CD4-positive, alpha-beta T cell treated with Interleukin-15 for 4 hours (primary cell): Measurements from ENCODE around the gene DPEP3.
"Not testable (repeated sequence)": the region's sequence is repeated elsewhere in the genome, so short reads cannot be mapped to it uniquely, and the experiment has no call there.

Experiments
- DNase-seq: peaks from one replicate; pipeline ENCODE4 v3.0.0-alpha.2; 2020; ENCODE audit warnings: low spot score

Gene DPEP3, protein sequence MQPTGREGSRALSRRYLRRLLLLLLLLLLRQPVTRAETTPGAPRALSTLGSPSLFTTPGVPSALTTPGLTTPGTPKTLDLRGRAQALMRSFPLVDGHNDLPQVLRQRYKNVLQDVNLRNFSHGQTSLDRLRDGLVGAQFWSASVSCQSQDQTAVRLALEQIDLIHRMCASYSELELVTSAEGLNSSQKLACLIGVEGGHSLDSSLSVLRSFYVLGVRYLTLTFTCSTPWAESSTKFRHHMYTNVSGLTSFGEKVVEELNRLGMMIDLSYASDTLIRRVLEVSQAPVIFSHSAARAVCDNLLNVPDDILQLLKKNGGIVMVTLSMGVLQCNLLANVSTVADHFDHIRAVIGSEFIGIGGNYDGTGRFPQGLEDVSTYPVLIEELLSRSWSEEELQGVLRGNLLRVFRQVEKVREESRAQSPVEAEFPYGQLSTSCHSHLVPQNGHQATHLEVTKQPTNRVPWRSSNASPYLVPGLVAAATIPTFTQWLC

GRCh38 chr16:67979955-67980678, at the start of gene DPEP3:
Gene DPEP3, minus strand, starts transcription at chr16:67980499. Its CDS starts 119 bp downstream, at chr16:67980380.
- DNase-seq, result no peak

DNA sequence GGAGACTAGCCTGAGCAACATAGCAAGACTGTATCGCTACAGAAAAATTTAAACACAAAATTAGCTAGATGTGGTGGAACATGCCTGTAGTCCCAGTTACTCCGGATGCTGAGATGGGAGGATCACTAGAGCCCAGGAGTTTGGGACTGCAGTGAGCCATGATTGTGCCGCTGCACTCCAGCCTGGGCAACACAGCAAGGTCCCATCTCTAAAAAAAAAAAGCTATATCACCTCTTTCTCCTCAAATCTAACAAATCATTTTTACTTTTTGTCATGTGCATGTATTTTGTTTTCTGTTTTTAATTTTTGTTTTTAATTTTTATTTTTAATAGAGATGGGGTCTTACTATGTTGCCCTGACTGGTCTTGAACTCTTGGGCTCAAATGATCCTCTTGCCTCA, 48.7 kb upstream of the DPEP3 start:
- no peak for DNase-seq

GRCh38 chr16:68022728-68023537, 42.6 kb upstream of the DPEP3 start, which contains the start of the genes DDX28 and DUS2:
Gene DDX28, minus strand, starts transcription at chr16:68023232. Its CDS starts 30 bp downstream, at chr16:68023202.
Gene DUS2, plus strand, starts transcription at chr16:68023284. Its CDS starts 14,740 bp downstream, at chr16:68038024.
- peak; percentile 94 for DNase-seq

DNA sequence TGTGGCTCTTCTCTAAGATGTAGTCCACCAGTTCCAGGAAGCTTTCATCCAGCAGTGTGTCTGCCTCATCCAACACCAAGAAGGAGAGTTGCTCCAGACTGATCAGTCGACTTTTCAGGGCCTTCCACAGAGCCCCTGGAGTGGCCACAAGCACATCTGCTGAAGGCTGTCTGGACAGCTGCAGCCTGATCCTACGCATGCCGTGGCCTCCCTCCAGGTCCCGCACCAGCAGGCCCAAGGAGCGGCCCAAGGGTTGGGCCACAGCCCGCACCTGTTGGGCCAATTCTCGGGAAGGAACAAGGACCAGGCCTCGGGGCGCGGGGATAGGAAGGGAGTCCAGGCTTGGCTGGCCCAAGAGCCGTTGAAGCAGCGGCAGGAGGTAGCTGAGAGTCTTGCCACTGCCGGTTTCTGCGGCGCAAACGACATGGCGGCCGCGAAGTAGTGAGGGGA, 42.0 kb upstream of the DPEP3 start:
- DNase-seq, result no peak

GRCh38 chr16:68021490-68021889, 41.2 kb upstream of the DPEP3 start:
- DNase-seq, result no peak

- DNase-seq, result no peak
Measured at GRCh38 chr16:68019167-68019680, 38.9 kb upstream of the DPEP3 start.

- no peak for DNase-seq
Measured at GRCh38 chr16:68015681-68016080, 35.4 kb upstream of the DPEP3 start, which contains the start of gene DPEP2NB. Gene DPEP2NB, minus strand, starts transcription at chr16:68015911. Its CDS starts 141 bp downstream, at chr16:68015770.

- no peak for DNase-seq
Measured at GRCh38 chr16:68013440-68013839, 33.1 kb upstream of the DPEP3 start.

DNA sequence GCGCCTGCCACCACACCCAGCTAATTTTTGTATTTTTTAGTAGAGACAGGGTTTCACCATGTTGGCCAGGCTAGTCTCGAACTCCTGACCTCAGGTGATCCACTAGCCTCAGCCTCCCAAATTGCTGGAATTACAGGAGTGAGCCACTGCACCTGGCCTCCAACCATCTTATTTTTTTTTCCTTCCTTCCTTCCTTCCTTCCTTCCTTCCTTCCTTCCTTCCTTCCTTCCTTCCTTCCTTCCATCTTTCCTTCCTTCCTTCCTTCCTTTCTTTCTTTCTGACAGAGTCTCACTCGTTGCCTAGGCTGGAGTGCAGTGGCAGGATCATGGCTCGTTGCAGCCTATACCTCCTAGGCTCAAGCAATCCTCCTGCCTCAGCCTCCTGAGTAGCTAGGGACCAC, 29.6 kb upstream of the DPEP3 start:
- not testable (repeated sequence) for DNase-seq

GRCh38 chr16:68009157-68009735, 28.9 kb upstream of the DPEP3 start:
- no peak for DNase-seq

- peak; percentile 70 for DNase-seq
Measured at GRCh38 chr16:68005786-68006286, 25.5 kb upstream of the DPEP3 start.

DNA sequence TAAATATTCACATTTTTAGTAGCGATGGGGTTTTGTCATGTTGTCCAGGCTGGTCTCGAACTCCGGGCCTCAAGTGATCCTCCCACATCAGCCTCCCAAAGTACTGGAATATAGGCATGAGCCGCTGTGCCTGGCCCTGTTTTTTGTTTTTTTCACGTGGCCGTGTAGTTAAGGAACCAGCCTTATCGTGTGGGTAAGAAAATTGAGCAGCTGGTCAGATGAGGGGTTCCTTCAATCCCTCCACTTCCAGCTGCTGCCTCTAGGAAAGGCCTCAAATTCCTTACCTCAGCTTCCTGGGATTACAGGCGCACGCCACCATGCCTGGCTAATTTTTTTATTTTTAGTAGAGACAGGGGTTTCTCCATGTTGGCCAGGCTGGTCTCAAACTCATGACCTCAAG, 24.9 kb upstream of the DPEP3 start:
- DNase-seq, result no peak

DNA sequence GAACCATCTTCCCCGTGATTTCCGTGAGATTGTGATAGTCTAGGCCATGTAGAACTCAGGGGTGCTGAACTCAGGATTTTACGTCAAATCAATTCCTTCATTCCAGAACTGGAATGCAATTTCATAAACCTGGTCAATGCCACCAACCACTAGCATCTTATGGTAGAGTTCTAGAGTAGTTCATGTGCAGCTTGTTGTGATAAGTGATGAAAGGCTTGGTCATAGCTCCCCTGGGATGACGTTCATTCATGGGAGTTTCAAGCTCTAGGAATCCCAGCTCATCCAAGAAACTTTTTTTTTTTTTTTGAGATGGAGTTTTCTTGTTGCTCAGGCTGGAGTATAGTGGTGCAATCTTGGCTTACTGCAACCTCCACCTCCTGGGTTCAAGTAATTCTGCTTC, 22.7 kb upstream of the DPEP3 start:
- no peak for DNase-seq

- no peak for DNase-seq
Measured at GRCh38 chr16:68000450-68000849, 20.2 kb upstream of the DPEP3 start.

GRCh38 chr16:67999985-68000384, 19.7 kb upstream of the DPEP3 start:
- no peak for DNase-seq

- DNase-seq, result peak; percentile 62
Measured at GRCh38 chr16:67998779-67999688, 18.7 kb upstream of the DPEP3 start, which contains the start of gene DPEP2. Gene DPEP2, minus strand, starts transcription at chr16:67999484. Its CDS starts 6,272 bp downstream, at chr16:67993212.

DNA sequence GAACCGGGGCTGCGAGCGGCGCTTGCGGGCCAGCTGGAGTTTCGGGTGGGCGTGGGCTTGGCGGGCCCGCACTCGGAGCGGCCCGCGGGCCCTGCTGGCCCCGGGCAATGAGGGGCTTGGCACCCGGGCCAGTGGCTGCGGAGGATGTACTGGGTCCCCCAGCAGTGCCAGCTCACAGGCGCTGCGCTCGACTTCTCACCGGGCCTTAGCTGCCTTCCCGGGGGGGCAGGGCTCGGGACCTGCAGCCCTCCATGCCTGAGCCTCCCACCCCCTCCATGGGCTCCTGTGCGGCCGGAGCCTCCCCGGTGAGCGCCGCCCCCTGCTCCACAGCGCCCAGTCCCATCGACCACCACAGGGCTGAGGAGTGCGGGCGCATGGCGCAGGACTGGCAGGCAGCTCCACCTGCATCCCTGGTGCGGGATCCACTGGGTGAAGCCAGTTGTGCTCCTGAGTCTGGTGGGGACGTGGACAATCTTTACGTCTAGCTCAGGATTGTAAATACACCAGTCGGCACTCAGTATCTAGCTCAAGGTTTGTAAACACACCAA, 18.0 kb upstream of the DPEP3 start:
- DNase-seq, result not testable (repeated sequence)

DNA sequence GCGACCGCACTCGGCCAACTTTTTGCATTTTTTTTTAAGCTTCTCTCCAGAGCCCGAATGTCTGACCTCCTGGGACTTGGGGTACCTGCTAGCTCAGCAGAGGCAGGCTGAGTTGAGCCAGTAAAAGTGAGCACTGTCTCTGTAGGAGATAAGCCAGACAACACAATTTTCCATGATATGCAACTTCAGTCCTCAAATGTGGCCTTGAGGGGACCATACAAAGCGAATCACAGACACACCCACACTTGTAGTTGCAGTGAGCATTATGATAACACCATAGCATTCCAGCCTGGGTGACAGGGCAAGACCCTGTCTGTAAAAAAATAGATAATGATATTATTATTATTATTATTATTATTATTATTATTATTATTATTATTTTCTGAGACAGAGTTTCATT, 16.4 kb upstream of the DPEP3 start:
- DNase-seq, result no peak

- DNase-seq, result peak; percentile 27
Measured at GRCh38 chr16:67995423-67995822, 15.1 kb upstream of the DPEP3 start.

DNA sequence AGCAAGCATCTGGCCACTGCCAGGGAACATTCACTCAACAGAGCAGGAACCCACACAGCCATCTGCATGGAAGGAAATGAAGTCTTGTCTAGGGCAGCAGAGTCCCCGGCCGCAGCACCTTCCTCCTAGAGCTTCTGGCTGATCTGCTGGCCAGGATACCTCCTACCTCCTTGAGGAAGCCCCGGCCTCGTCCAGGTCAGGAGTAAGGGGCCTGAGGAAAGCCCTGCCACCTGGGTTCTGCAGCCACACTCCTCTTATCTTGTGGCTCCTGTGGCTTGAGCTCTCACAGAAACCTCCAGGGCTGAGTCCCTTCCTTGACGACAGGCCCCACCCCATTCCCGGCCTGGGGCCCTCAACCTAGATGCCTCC, 13.7 kb upstream of the DPEP3 start:
- not testable (repeated sequence) for DNase-seq
